Measurements from ENCODE around the gene MAT2B.
"Not testable (repeated sequence)": the region's sequence is repeated elsewhere in the genome, so short reads cannot be mapped to it uniquely, and the experiment has no call there.

The MAT2B gene

GRCh38 chr5:163504079-163504931, 1.1 kb upstream of the MAT2B start:
- FAIRE-seq, result no peak

- FAIRE-seq, result no peak
Measured at GRCh38 chr5:163505049-163505367, 411 bp upstream of the MAT2B start.

- no peak for FAIRE-seq
Measured at GRCh38 chr5:163506095-163506457, 657 bp downstream of the MAT2B start.

GRCh38 chr5:163506726-163507125, 1.3 kb downstream of the MAT2B start:
- FAIRE-seq, result no peak

GRCh38 chr5:163508753-163509152, 3.3 kb downstream of the MAT2B start:
- FAIRE-seq, result no peak

- no peak for FAIRE-seq
Measured at GRCh38 chr5:163509291-163509951, 4.0 kb downstream of the MAT2B start.

DNA sequence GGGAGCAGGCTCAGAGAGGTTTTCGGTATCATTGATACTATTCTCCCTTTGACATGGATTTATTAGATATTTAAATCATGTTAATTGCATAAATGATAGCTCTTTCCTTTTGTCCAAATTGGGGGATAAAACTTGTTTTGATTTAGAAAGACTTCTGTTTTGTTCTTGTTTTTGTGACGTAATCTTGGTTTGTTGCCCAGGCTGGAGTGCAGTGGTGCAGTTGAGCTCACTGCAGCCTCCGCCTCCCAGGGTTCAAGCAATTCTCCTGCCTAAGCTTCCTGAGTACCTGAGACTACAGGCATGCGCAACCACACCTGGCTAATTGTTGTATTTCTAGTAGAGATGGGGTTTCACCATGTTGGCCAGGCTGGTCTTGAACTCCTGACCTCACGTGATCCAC, 7.1 kb downstream of the MAT2B start:
- FAIRE-seq, result no peak

- no peak for FAIRE-seq
Measured at GRCh38 chr5:163525096-163525495, 19.7 kb downstream of the MAT2B start.

GRCh38 chr5:163529698-163530097, 24.3 kb downstream of the MAT2B start:
- FAIRE-seq, result no peak

GRCh38 chr5:163531272-163531671, 25.9 kb downstream of the MAT2B start:
- FAIRE-seq, result no peak

GRCh38 chr5:163532171-163533084, 27.0 kb downstream of the MAT2B start:
- FAIRE-seq, result no peak

GRCh38 chr5:163533223-163533622, 27.8 kb downstream of the MAT2B start:
- no peak for FAIRE-seq

DNA sequence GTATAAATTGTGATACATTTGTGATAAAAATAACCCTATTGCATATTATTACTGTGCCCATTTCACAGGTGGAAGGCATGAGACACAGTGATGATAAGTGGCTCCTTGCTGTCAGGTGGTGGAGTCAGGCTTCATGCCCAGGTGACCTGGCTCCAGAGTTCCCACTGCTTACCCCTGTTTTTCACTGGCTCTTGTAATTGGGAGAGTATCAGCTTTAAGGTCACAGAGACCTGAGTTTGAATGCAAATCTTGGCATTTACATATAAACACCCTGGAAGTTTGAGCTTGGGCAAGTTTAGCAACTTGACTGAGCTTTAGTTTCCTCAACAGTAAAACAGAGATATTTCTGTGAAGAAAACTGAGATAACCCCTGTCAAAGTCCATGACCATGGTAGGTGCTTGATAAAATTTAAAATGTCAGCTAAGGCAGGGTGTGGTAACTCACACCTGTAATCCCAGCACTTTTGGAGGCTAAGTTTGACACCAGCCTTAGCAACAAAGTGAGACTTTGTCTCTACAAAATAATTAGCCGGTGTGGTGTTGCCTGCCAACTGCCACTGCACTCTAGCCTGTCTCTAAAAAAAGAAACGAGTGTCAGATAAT, 29.2 kb downstream of the MAT2B start:
- no peak for FAIRE-seq

- FAIRE-seq, result no peak
Measured at GRCh38 chr5:163535290-163535689, 29.9 kb downstream of the MAT2B start.

DNA sequence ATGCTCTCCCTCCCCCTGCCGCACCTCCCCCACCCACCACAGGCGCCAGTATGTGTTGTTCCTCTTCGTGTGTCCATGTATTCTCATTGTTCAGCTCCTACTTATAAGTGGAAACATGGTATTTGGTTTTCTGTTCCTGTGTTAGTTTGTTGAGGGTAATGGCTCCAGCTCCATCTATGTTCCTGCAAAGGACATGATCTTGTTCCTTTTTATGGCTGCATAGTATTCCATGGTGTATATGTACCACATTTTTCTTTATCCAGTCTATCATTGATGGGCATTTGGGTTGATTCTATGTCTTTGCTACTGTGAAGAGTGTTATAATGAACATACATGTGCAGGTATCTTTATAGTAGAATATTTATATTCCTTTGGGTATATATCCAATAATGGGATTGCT, 31.0 kb downstream of the MAT2B start:
- not testable (repeated sequence) for FAIRE-seq

DNA sequence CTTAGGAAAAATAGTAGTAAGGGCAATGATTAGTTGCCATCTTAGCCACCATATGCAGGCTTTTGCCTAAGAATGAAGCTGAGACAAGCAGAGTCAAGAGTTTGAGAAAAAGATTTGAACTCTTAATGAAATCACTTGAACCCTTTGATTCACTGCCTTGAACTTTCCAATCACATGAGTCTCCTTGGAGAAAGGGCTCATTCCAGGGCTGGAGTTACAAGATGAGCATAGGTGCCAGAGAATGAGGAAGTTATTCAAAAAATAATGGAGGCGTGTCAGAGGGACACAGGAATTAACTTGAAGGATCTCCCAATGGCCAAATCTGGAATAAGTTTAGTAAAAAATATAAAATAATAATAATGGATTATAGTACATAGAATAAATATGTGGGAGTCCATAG, 35.3 kb downstream of the MAT2B start:
- FAIRE-seq, result no peak

DNA sequence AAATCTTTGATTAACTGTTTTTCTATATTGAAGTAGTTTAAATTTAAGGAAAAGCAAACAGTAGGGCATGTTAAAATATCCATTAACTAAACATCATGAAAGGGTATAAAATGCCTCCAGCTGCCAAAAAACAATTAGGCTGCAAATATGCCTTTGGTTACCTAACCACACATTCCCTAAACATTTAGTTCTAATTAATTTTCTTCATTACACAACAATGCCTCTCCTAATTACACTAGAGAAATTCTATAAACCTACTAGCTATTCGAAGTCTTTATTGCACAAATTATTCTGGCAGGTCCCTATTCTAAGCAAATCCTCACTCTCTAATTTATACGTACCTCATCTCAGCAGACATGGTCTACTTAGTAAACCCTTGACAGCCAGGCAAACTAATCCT, 37.4 kb downstream of the MAT2B start:
- FAIRE-seq, result no peak

DNA sequence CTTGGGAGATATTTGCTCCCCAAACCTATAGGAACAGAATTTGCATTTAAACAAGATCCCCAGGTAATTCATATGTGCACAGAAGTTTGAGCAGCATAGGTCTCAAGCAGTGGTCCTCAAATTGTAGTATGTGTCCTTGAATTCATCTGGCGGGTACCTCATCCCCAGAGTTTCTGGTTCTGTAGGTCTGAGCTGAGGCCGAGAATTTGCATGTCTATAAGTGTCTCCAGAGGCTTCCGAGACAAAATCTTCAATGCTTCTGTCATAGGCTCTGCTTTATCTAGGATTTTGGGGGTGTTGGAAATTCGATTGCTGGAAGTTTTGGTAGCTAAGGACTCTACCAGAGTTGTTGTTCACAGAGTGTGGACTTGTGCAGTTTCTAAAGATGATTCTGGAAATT, 38.6 kb downstream of the MAT2B start:
- FAIRE-seq, result no peak

DNA sequence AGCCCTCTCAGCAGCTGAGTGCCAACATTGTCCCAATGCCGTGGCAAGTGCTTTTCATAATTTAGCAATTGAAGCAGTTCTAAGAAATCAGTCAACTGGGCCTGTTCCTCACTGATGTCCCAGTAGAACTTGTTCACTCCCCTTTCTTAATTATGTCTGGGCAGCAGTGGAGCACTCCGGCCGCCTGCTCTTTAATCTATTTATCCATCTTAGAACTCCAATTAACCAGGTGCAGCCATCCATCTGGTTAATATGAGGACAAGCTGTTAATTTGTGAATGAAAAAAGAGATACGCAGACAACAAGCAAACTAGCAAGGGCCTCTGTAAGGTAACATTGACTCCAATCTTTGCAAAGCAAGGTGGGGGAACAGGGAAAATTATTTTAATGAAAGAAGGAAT, 39.4 kb downstream of the MAT2B start:
- no peak for FAIRE-seq

DNA sequence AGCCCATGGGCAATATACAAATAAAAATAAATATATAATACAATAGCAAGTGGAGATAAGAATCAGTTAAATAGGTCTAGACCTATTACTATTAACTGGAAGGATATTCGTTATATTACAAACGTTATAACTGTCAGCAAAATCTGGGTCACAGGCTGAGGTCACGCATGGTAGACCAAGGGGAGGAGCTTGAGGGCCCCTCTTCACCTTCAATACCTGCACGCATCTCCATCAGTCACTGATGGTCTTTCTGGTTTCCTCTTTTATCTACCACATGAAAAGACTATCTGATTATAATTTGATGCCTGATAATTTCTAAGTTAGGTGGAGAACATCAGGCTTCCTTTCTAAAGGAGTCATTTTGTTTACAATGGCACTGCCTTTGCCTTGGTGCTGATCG, 43.2 kb downstream of the MAT2B start:
- no peak for FAIRE-seq

GRCh38 chr5:163551156-163551555, 45.7 kb downstream of the MAT2B start:
- FAIRE-seq, result no peak

GRCh38 chr5:163552536-163552935, 47.1 kb downstream of the MAT2B start:
- no peak for FAIRE-seq

GRCh38 chr5:163561339-163561738, 55.9 kb downstream of the MAT2B start:
- no peak for FAIRE-seq
